Stimulated activated CD8-positive, alpha-beta memory T cell treated with anti-CD3 and anti-CD28 coated beads, Interleukin-4, amount 100 ng/mL, for 1 hour (primary cell): ENCODE results near the gene MBNL2.

Source experiments
- DNase-seq, 2 donors: peaks; one replicate each; pipeline ENCODE4 v3.0.0-alpha.2; 2020; ENCODE audit warnings: low read depth in 2 of 2, low spot score in 1 of 2

Gene MBNL2

GRCh38 chr13:97250560-97250959 is 28.4 kb downstream of the MBNL2 start:
- DNase-seq: no peak

- DNase-seq: no peak
These were observed 30.6 kb downstream of the MBNL2 start for GRCh38 chr13:97252735-97253134.

GRCh38 chr13:97253581-97254293 is 31.6 kb downstream of the MBNL2 start:
- DNase-seq: no peak

DNA sequence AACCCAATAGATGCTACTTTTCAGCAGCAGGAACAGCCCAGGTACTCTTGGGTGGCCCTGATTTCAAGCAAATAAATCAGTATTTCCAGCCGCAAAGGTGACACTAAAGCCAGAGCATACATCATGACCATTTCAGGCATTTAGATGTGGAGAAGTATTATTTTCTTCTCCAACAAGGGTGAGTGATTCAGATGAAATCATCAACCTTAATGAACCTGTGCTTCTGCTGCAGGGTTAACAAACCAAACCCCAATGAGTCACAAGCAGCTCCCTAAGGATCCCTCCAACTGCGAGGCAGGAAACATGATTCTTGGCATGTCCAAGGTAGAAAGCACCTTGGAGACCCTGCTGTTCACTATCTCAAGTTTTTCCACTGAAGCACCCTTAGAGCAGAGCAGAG is 32.7 kb downstream of the MBNL2 start:
- no peak for DNase-seq

- no peak for DNase-seq
These were observed 33.4 kb downstream of the MBNL2 start for GRCh38 chr13:97255515-97256021.

DNA sequence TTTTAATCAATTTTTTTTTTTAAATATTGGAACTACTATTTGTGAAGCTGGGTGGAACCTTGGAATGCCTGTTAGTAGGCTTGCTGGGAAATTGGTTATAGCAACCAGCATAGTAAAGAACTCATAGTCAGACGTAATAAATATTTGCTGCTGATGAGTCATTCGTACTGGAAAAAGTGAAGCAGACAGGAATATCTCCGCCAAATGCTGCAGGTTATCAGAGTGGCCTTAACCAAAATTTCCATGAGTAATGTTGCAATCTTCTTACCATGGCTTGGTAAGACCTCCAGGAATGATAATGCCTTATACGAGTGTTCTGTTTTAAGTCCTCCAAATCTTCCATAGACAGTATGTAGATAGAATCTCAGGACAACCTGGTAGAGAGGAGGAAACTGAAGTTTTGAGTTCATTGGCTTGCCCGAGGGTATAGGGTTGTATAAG is 34.2 kb downstream of the MBNL2 start:
- no peak for DNase-seq

GRCh38 chr13:97257228-97257755 is 35.2 kb downstream of the MBNL2 start:
- DNase-seq: no peak

DNA sequence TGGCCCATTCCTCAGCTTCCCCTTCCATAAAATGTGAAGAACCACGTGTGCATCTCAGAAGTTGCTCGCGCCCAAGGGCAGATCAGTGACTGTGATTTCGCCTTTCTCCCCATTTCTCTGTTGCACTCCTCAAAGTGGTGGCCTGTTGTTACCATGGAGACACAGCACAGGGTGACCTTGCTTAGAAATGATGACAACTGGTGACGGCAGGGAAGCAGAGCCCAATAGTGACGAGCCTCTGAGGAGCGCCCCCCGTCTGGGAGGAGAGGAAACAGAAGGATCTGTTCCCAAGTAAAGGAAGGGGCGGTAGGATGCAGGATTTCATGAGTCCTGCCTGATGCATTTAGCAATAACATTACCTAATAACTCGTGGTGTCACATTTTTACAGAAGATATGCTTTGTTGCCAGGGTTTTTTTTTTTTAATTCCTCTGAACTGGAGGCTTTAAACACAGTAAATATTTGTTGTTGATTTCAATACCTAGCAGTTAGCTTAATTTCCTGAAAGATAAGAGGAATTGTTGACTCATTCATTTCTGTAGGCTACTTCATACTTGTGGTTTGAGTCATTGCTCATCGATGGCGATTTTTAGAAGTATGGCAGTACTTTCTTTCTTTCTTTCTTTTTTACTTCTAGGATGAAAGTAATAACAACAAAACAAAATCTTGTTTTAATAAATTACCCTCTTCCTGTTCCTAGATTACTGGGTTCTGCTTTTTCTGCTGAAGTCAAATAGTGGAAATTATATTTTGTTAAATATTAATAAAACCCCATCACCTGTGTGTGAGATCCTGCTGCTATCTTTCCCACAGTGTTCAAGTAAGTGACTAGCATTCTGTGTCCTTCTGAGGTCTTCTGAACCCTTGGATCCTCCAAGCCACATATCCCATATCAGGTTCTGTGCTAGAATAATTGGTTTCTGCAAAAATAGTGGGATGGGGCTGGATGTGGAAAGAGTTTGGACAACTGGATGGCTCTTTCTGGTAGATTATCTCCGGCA is 36.0 kb downstream of the MBNL2 start:
- DNase-seq: no peak

- DNase-seq: no peak
These were observed 36.7 kb downstream of the MBNL2 start for GRCh38 chr13:97258801-97259200.

DNA sequence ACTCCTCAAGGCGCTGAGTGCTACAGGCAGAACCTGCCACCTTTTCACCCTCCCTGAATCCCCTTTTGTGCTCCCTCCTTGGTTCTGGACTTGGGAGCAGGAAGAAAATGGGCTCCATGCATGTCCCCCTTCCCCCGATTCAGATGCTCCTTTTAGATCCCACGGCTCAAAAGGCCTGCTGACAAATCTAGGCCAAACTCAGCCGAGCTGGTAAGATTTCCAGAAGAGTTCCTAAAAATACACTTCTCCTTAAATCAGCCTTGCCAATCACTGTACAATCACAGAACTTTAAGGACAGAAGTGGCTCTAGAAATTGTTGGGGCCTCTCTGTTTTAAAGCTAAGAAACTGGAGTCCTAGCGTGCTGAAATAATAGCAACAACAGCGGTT is 37.3 kb downstream of the MBNL2 start:
- no peak for DNase-seq

DNA sequence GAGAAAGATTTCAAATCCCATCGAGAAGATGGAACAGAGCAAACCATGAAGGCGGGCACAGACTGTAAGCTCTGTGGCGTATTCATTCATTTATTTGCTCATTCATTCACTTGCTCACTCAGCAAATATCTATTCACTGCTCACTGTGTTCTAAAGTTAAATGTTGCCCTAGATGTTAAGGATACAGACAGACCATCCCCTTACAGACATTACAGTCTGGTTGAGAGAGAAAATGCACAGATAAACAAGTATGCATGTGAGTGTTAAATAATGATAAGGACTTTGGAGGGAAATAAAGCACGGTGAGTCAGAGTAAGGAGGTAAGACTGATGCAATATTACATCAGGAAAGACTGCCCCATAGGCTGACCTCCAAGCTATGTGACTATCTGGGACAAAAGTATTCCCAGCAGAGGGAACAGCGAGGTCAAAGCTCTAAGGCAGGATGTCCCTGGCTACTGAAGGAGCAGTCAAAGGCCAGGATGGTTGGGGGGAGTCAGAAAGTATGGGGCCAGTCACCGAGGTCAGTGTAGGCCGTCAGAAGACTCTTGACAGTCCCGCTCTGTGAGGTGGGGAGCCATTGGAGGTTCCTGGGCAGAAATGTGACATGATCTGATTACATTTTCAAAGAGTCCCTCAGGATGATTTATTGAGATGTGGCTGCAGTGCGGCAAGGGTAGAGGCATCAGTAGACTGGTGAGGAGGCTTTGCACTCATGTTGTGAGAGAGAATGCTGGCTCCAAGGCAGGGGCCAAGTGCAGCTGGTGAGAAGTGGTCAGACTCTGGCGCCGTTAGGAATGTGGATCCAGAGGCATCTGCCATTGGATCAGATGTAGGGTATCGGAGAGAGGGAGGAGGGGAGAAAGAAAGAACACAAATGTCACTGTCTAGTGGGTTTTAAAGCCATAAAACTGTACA is 37.9 kb downstream of the MBNL2 start:
- DNase-seq: no peak

GRCh38 chr13:97261254-97262005 is 39.3 kb downstream of the MBNL2 start:
- DNase-seq: no peak

GRCh38 chr13:97262058-97262457 is 39.9 kb downstream of the MBNL2 start:
- DNase-seq: no peak

DNA sequence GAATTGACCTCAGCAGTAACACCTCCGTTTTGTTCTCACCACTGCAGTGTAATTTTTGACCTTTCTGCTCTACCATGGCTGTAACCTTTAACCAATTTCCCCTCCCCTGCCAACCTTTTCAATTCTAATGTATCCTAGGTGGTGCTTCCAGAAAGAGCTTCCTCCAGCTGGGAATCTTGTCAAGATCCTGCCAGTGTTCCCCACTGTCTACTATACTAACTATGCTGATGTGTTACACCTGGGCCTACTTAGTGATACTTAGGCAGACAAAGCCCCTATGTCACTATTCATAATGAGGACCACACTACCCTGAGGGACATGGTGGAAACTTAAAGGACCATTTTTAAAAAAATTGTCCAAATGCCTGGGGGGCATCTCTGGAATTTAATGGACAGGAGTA is 41.0 kb downstream of the MBNL2 start:
- DNase-seq: no peak

- DNase-seq: no peak
These were observed 42.5 kb downstream of the MBNL2 start for GRCh38 chr13:97264663-97265062.

DNA sequence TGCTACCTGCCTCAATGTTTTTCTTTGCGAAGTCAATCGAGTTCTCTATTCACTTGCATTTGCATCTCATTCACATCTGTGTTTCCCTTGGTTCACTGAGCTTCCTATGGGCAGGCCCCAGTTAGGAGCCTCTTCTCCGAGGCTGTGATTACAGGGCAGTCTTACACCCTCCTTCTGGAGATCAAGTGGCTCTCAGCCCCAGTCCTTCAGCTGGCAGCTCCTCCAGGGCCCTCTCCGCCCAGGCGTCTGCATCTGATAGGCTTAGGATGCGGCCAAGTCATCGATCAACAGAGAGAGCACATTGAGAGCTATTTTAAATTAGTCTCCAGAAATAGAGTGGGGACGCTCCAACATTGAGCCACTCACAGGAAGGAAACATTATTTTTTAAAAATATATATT is 44.2 kb downstream of the MBNL2 start:
- no peak for DNase-seq

- no peak for DNase-seq
These were observed 44.8 kb downstream of the MBNL2 start for GRCh38 chr13:97266772-97267417.

- DNase-seq: no peak
These were observed 45.4 kb downstream of the MBNL2 start for GRCh38 chr13:97267418-97268059.

DNA sequence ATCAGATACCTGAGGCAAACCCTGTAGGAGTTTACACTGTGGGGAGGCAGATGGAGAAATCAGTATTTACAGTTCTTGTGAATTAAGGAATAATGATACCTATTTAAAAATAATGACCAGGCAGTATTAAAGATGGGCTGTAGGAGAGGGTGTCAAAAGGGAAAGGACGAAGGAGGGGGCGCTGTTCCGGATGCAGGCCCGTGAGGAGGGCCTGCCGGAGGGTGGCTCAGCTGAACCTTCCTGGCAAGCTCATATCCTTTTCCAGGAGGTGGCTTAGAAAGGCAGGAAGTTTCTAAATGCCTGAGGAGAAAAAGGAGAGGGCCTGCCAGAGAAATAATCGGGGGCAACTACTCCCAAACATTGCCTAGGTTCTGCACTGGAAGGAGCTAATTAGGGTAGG is 46.6 kb downstream of the MBNL2 start:
- DNase-seq: no peak
